B cell (primary cell): ENCODE results near the gene PTS.

Experiments
- CTCF ChIP-seq: fragments of 200-600 bp; IDR thresholded peaks from one replicate; pipeline ENCODE4 v1.8.0; 2022; ENCODE audit warnings: antibody characterized with exemption, mild to moderate bottlenecking
- EZH2 ChIP-seq: IDR thresholded peaks from 2 replicates; pipeline ENCODE4 v1.6.1; 2012; ENCODE audit warnings: borderline replicate concordance, low read depth, mild to moderate bottlenecking, moderate library complexity, low read length; ENCODE audit not compliant: insufficient read depth, poor library complexity, severe bottlenecking

DNA sequence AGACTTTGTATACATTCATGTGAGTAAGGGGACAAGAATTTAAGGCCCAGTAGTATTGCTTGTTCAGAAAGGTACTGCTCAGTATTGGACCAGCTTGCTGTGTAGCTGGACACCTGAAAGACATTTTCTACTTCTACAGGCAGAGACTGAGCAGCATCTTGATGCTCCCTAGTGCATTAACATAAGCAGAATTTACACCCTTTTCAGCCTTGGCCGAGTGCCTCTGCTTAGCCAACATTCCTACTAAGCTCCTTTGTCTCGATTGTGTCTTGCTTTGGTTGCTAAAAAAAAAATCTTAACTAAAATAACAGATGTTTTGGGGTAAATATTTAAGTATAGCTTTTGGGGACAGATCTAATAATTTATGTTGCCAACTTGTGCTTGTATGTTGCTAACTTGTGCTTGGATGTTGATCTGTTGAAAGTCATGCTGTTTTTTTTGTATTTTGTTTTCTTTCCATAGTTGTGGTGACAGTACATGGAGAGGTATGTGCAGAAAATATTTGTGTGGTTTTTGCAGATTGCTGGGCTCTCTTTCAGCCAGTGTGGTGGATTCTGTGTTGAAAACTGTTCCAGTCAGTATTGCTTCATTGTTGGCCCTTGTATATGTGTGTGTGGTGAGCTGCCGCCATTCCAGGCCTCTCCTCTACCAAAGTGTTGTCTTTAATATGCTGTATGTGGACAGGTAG, 3.7 kb downstream of the PTS start:
- TF ChIP-seq CTCF (no peak), EZH2 (no peak)
